ENCODE measurements around the gene NCOA1. TPM values are rescaled to one million over a fixed set of nuclear protein-coding genes. Genes with fewer than 3 reads are reported as not detected.
"Not testable (repeated sequence)": the region's sequence is repeated elsewhere in the genome, so short reads cannot be mapped to it uniquely, and the experiment has no call there.

The NCOA1 gene
- total RNA-seq, 1 experiment from 2014 or later, result 10.9 TPM

DNA sequence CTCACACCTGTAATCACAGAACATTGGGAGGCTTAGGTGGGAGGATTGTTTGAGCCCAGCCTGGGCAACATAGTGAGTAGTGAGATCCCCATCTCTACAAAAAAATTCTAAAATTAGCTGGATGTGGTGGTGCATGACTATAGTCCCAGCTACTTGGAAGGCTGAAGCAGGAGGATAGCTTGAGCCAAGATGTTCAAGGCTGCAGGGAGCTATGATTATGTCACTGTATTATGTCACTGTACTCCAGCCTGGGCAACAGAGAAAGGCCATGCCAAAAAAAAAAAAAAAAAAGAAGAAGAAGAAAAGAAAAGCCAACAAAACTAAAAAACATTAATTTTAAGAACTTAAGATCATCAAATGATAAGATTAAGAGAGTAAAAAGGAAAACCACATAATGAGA is 17.4 kb upstream of the NCOA1 start:
- DNase-seq (ENCODE audit: extremely low read depth, low read depth), result no peak

DNA sequence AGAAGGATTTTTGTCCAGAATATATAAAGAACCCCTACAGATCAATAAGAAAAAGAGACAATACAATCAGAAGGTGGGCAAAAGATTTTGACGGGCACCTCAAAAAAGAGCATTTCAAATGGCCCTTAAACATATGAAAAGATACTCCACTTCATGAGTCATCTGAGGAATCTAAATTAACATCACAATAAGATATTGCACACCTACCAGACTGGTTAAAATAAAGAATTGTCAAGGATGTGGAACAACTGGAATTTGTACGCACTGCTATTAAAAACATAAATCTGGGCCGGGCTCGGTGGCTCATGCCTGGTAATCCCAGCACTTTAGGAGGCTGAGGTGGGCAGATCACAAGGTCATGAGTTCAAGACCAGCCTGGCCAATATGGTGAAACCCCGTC is 17.0 kb upstream of the NCOA1 start:
- no peak for DNase-seq (ENCODE audit: extremely low read depth, low read depth)

DNA sequence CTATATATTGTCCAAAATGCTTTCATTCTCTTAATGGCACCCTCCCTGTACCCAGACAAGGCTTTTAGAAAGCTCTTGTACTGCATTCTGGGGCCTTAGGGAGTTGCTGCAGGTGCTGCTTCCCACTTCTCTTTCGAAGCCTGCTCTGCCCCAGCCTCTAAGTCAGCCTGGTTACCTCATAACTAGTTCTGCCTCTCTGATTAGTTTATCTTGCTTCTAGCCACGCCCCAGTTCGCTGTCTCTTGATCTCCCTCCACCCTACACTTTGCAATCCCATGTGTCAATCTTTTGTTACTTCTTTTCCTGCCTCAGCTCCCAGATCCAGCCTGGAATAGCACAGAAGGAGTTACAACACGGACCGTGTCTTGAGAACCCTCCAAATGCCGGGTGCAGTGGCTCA is 13.8 kb upstream of the NCOA1 start:
- no peak for DNase-seq (ENCODE audit: extremely low read depth, low read depth)

DNA sequence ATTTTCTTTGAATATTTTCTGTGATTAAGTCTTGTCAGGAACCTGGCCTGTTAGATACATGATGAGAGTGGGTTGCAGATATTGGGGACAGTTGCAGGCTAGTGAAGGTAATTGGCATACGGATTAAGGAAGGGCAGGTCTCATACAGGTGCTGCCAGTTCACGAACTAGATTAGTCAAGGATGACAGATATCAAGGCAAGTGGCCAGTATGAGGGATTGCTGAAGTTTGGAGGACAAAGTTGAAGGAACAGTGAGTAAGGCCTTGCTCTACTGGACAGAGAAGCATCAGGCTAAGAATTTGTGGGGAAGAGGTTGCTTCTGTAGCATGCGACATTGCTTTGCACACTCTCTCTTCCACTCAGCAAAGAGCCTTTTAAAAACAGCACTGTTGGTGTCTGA is 12.8 kb upstream of the NCOA1 start:
- no peak for DNase-seq (ENCODE audit: extremely low read depth, low read depth)

DNA sequence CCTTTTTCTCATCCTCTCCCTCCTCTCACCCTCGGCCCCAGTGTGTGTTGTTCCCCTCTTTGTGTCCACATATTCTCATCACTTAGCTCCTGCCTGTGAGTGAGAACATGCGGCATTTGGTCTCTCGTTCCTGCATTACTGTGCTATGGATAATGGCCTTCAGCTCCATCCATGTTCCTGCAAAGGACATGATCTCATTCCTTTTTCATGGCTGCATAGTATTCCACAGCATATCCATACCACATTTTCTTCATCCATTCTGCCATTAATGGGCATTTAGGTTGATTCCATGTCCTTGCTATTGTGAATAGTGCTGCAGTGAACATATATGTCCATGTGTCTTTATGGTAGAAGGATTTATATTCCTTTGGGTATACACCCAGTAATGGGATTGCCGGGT is 10.8 kb upstream of the NCOA1 start:
- DNase-seq (ENCODE audit: extremely low read depth, low read depth), result no peak

DNA sequence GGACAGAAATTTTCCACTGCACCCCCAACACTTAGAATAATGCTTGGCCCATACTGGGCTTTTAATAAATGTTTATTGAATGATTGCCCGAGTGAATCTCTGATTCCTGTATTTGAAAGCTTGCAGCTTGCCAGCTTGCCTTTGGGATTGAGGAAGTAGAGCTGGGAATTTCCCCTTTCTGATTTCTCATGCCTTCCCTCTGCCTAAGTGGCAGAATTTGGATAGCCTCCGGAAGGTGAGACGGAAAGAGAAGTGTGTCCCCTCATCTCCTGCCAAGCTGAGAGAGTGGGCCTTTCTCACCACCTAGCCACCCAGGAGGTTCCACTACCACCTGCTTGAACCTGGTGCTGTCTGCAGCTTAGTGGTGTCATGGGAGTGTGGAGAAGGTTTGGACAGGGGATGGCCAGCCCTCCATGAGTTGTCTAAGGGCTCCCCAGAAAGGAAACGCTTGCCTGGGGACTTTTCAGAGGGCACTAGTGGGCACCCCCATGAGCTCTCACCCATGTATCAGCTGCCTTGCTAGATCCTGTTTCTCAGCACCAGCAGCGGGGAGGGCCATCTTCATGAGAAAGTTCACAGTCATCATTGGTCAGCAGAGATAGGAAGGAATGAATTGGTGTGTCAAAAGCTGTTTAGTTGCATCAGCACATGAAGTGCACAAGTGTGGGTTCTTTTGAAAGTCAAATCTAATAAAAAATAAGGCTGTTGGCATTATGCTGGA is 8.6 kb upstream of the NCOA1 start:
- DNase-seq (ENCODE audit: extremely low read depth, low read depth), result peak; percentile 25

DNA sequence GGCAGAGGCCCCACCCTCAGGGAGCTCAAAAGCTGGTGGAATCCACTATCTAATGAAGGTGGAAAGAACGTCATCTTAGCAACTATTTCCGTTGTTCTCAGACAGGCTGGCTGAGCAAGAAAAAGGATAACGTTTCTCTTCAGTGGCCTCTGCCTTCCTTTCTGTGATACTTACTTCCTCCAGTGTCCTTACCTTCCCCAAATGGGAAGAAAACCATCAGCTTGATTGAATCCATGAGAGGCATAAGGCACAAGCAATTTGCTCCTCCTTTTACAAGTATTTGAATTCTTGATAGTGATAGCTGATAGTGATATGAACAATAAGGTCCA is 8.1 kb upstream of the NCOA1 start:
- DNase-seq (ENCODE audit: extremely low read depth, low read depth), result no peak

DNA sequence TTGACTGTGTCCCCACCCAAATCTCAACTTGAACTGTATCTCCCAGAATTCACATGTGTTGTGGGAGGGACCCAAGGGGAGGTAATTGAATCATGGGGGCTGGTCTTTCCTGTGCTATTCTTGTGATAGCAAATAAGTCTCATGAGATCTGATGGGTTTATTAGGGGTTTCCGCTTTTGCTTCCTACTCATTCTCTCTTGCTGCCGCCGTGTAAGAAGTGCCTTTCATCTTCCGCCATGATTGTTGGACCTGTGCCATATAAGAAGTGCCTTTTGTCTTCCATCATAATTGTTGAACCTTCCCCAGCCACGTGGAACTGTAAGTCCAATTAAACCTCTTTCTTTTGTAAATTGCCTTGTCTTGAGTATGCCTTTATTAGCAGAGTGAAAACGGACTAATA is 6.4 kb upstream of the NCOA1 start:
- DNase-seq (ENCODE audit: extremely low read depth, low read depth), result not testable (repeated sequence)

DNA sequence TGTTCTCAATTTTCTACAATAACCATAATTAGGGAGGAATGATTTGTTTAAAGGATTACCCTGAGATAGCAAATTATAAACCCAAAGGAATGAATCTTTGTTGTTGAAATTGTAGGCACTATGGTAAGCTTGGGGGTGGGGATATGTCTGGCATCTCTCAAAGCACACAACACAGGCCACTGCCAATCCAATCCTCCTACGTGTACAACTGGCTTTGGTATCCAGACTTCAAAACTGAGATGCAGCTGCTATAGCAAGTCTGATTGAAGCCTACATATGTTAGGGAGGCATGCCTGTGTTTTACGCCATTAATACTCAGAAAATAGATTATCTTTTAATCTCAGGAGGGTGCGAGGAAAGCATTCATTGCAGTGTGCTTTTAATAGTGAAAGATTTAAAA is 5.9 kb upstream of the NCOA1 start:
- DNase-seq (ENCODE audit: extremely low read depth, low read depth), result no peak

DNA sequence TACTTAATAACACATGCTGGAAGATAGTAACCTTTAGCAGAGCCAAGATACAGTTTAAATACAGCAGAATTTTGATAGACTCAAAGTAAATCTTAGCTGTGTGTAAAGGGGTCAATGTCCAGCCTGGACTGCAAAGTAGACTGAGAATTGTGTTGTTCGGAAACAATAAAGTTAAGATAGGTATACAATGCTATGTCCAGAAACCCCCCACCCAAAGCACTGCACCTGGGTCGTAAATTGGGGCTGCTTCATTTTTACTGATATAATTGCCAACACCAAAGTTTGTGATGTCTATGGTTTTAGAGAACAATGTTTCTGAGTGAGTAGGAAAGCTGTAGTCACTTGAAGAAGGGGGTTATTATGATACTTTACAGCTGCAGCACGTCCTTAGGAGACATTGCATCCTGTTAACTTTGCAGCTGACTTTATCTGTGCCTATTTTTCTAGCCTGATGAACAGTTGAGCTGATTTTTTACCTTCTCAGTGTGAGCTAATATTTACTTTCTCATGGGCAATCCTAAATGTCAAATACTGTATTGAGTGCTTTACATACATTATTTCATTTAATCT is 4.3 kb upstream of the NCOA1 start:
- no peak for DNase-seq (ENCODE audit: extremely low read depth, low read depth)

DNA sequence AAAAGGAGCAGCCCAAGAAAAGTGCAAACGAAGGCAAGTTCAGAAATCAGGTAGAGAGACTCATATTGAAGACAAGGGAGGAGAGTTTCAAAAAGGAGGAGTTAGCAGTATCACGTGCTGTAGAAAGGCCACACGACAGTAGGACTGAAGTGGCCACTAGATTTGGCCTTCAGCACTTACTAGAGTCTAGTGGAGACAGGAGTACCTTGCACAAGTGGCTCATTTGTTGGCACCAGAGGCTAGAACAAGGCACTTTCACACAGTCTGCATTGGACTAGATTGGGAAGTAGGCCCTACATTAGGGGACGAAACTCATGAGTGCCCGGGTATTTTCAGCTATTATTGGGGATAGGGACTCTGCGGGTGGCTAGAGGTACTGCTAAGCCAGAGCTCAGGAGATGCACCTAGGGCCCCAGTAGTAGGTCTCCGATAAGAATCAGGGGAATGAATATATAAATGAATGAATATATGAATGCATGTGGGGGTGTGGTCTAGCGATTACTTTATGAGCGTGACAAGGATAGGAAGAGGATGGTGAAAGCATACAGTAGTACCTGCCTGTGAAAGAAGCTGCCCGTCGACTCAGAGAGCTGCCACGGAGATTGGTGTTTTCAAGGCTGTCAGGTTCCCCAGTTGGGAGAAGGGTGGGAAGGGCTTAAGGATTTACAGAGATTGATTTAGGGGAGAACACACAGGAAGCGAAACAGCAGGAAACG is 1.4 kb upstream of the NCOA1 start:
- DNase-seq (ENCODE audit: extremely low read depth, low read depth), result no peak

DNA sequence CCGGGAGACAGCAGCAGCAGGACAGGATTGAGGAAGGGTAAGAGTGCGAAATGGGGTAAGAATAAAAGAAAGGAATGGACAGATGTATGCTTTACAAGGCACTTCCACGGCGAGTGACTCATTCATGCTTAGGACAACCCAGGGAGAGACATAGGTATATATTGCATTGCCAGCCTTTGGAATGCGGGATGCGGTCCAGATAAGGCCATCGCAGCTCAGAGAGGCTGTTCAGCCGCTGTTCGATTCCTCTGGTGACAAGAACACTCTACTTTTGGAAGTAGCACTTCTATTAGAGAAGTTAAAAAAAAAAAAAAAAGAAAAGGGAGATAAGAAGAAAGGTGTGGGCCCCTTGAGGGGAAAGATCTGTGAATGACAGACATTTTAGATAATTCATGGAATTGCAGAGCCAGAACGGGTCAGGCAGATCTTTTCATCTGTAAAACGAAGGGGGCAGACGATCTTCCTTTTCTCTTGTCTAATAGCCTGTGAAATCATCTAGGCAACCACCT is 819 bp upstream of the NCOA1 start:
- DNase-seq (ENCODE audit: extremely low read depth, low read depth), result no peak

DNA sequence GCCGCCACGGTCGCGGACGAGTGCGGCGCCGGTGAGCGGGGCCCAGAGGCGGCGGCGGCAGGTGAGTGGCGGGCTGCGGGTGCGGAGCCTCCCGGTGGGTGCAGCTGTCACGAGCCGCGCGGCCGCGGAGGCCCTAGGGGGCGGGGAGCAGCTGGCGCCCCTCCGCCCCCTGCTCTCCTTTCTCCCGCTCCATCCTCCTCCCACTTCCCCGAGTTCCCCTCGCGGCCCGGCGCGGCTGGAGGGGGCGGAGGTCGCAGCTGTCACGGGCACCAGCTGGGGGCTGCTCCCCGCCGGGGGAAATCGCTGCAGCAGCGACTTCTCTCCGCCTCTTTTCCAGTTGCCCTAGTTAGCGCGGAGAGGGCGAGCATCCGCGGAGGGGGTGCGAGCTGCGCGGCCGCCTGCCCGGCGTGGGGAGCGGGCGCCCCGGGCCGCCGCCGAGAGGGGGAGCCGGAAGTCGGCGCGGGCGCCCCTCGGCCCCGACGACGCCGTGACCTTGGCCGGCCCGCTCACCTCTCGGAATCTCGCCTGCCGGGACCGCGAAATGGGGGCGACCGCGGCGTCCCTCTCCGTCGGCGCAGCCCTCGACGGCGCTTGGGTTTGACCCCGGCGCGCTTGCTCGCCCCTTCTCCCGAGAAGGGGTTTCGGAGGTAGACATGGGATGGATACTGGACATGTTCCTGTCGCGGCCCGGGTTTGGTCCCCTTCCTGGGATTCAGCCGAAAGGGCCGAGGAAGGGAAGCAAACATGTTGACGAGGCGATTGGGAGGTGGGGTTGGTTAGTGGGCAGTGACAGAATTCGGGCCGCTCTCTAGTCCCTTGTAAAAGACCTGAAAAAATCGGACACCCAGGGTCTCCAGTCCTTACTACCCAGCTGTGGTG is 727 bp downstream of the NCOA1 start:
- DNase-seq (ENCODE audit: extremely low read depth, low read depth), result no peak

DNA sequence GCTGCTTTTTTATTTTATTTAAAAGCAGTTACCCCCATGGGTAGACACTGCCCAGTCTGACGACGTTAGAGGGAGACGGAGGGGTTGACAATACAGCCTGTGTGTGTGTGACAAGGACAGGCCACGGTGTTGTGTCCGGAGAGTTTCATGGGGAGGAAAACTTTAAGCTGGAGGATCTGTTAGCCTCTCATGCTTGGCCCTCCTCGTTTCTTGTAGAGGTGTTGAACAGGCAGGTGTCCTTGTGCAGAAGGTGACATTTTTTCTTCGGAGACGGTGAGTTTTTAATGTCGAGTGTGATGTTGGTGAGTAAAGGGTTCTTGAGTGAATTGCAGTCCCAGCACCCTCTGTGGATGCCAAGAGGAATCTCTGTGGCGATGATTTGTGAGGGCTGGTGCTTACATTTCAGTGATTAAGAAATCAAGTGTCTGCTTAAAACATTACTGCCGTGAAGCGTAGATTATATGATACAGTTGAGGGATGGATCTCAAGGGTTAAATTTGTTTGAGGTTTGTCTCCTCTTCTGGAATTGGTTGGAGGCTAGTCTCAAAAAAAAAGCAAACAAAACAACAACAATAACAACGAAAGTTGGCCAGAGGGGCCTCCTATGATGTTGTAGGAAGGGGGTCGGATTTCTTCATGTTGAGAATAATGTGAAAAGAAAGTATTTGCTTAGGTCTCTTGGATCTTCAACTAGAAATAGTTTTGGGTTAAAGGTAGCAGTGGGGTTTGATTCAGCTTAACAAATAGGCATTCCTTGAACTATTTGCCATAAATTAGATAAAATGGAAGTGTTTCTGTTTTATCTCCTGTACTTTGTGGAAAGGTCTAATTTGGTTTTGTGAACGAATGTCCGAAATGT is 1.6 kb downstream of the NCOA1 start:
- no peak for DNase-seq (ENCODE audit: extremely low read depth, low read depth)

DNA sequence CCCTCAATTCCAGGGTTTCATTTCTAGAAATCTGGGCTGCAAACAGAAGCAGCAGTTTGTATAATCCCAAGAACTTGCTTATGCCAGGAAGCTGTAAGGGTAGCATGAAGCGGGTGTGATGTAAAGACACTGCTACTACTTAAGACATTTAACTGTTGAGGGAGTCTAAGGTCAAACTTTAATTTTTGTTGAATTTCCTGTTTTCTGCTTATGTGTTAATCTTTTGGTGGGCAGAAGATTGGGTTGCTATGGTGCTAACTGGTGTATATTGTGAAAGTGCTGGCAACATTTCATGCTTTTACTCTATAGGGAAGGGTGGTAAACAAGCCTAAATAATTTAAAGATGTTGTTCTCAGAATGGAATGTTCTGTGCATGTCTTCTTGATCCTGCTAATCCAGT is 2.7 kb downstream of the NCOA1 start:
- no peak for DNase-seq (ENCODE audit: extremely low read depth, low read depth)

DNA sequence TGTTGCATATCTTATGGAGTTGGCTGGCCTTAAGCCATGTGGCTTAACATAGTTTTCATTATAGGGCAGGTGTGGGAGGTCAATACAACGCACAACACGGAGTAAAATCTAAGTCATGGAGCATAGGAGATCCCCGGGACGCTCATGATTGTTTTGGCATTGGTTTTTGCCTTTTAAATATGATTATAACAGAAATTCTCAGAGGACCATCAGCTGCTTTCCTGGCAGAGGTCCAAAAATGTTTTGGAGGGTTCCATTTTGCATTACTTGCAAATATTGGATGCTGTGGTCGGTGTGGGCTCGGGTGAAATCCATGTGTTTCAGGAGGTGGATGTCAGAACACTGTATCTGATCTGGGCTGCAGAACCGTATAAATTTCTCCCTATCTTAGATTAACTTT is 3.4 kb downstream of the NCOA1 start:
- DNase-seq (ENCODE audit: extremely low read depth, low read depth), result no peak

DNA sequence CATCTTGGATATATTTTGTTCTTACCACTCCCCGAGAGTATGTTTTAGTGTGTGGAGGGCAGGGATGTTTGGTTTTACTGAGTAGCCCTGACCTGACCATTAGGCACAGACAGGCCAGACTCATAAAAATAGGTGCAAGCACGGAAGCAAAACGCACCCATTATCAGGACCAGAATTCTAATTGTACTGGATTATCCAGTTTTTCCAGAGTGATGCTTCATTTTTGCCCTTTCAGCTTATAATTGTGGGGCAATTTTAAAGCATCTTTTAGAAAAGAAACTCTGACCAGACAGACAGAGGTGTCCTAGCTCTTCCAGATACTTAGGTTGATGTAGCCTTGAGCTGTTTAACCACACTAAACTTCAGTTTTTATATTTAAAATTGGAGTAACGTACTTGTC is 4.4 kb downstream of the NCOA1 start:
- no peak for DNase-seq (ENCODE audit: extremely low read depth, low read depth)

DNA sequence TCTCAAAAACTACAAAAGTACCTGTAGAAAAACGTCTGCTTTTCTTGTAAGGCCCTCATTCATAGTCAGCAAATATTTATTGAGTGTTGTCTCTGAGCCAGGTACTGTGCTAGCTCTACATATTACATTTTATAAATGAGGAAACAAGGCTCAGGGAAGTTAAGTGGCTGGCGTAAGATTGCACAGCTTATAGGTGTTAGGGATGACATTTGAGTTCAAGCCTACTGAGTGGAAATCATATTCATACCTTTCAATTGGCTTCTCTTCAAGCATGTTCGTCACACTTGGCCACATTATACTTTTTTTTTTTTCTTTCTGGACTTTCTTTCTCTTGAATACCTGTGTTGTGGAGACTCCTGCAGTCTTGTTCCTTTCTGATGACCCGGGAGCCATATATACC is 5.9 kb downstream of the NCOA1 start:
- no peak for DNase-seq (ENCODE audit: extremely low read depth, low read depth)

DNA sequence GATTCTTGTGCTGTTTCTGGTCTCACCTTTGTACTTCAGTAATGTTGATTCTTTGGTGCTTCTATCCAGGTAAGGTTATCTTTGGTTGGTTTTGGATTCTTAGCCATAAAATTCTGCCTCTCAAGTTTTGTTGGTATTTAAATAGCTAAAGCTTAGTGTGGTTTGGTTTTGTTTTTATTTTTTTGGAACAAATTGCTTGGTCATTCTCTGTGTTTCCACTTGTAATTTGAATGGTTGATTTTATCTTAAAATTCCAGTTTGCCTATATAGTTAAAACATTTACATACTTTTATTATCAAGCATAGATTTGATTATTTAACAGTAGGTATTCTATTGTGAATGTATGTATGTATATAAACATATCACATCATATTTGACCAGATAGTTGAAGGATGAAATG is 6.6 kb downstream of the NCOA1 start:
- no peak for DNase-seq (ENCODE audit: extremely low read depth, low read depth)

DNA sequence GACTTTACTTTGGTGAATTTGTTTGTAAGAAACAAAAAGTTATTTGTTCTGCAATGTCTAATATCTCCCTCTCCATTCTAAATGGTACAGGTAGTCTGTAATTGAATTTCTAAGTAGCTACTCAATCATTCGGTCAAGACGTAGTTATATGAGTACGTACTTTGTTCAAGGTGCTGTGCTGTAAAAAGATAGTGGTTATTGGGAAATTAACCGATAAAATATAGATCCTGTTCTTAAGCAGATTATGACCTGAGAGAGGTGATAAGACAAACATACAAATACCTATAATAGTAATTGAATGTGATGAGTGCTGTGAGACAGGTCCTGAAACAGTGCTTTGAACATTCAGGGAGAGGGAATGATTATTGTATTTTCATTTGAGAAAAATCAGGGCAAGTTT is 7.1 kb downstream of the NCOA1 start:
- no peak for DNase-seq (ENCODE audit: extremely low read depth, low read depth)
